ENCODE results near the gene PPP2R3A.
"Not testable (repeated sequence)": the region's sequence is repeated elsewhere in the genome, so short reads cannot be mapped to it uniquely, and the experiment has no call there.

The PPP2R3A gene

GRCh38 chr3:136163607-136164006, 198.1 kb downstream of the PPP2R3A start:
- not testable (repeated sequence) for H3K27me3 ChIP-seq (ENCODE audit: low read depth, low read length); H3K9me3 ChIP-seq (ENCODE audit: control insufficient read depth in 1 of 2, low read length in 2 of 2); H3K4me3 ChIP-seq (ENCODE audit: low read depth in 1 of 2, low read length in 2 of 2); H3K36me3 ChIP-seq (ENCODE audit: control insufficient read depth in 1 of 2, insufficient read depth in 2 of 2, low read length in 2 of 2); H3K27ac ChIP-seq (ENCODE audit: low read length)
- H3K4me1 ChIP-seq (ENCODE audit: control insufficient read depth in 1 of 2, insufficient read depth in 2 of 2, low read length in 2 of 2): peaks cover 0 to 21% of the 10 kb centered on the region in 2 donors

GRCh38 chr3:136166507-136166906, 201.0 kb downstream of the PPP2R3A start:
- Histone ChIP-seq H3K4me1 (ENCODE audit: control insufficient read depth in 1 of 2, insufficient read depth in 2 of 2, low read length in 2 of 2) (peaks cover 7 to 31% of the 10 kb centered on the region in 2 donors), H3K36me3 (ENCODE audit: control insufficient read depth in 1 of 2, insufficient read depth in 2 of 2, low read length in 2 of 2) (no peaks in the 10 kb centered on the region), H3K4me3 (ENCODE audit: low read depth in 1 of 2, low read length in 2 of 2) (no peak overlapping the region)

GRCh38 chr3:136168236-136168635, 202.7 kb downstream of the PPP2R3A start:
- not testable (repeated sequence) for H3K9me3 ChIP-seq (ENCODE audit: control insufficient read depth in 1 of 2, low read length in 2 of 2); H3K36me3 ChIP-seq (ENCODE audit: control insufficient read depth in 1 of 2, insufficient read depth in 2 of 2, low read length in 2 of 2); H3K4me3 ChIP-seq (ENCODE audit: low read depth in 1 of 2, low read length in 2 of 2); H3K27ac ChIP-seq (ENCODE audit: low read length); H3K27me3 ChIP-seq (ENCODE audit: low read depth, low read length)
- peaks cover 7 to 27% of the 10 kb centered on the region in 2 donors for H3K4me1 ChIP-seq (ENCODE audit: control insufficient read depth in 1 of 2, insufficient read depth in 2 of 2, low read length in 2 of 2)

More at GRCh38 chr3:136166507-136166906, 201.0 kb downstream of the PPP2R3A start:
- Histone ChIP-seq H3K27me3 (ENCODE audit: low read depth, low read length) (no peaks in the 10 kb centered on the region), H3K27ac (ENCODE audit: low read length) (no peak overlapping the region), H3K9me3 (ENCODE audit: control insufficient read depth in 1 of 2, low read length in 2 of 2) (no peaks in the 10 kb centered on the region)

DNA sequence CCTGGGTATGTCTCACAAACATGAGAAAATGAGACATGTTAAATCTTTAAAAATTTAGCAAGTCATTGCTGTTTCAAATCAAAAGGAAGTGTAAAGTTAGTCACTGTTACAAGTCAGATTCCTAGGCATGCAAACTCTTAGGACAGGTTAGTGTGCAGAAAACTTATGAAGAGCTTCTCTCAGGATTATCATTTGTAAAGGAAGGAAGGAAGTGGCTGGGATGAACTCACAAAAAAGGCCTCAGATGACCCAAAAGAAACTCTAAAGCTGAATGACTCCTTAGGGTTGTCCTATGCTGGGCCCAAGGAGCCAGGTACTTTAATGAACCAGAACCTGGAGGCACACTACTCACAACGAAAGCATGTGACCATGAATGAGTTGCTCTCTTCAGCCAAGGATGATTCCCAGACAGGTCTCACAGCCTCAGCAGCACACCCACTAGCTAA, 205.6 kb downstream of the PPP2R3A start:
- Histone ChIP-seq H3K9me3 (ENCODE audit: control insufficient read depth in 1 of 2, low read length in 2 of 2) (no peaks in the 10 kb centered on the region), H3K4me1 (ENCODE audit: control insufficient read depth in 1 of 2, insufficient read depth in 2 of 2, low read length in 2 of 2) (peaks cover 7 to 21% of the 10 kb centered on the region in 2 donors), H3K27me3 (ENCODE audit: low read depth, low read length) (no peaks in the 10 kb centered on the region), H3K36me3 (ENCODE audit: control insufficient read depth in 1 of 2, insufficient read depth in 2 of 2, low read length in 2 of 2) (no peaks in the 10 kb centered on the region), H3K27ac (ENCODE audit: low read length) (no peak overlapping the region), H3K4me3 (ENCODE audit: low read depth in 1 of 2, low read length in 2 of 2) (no peak overlapping the region)

DNA sequence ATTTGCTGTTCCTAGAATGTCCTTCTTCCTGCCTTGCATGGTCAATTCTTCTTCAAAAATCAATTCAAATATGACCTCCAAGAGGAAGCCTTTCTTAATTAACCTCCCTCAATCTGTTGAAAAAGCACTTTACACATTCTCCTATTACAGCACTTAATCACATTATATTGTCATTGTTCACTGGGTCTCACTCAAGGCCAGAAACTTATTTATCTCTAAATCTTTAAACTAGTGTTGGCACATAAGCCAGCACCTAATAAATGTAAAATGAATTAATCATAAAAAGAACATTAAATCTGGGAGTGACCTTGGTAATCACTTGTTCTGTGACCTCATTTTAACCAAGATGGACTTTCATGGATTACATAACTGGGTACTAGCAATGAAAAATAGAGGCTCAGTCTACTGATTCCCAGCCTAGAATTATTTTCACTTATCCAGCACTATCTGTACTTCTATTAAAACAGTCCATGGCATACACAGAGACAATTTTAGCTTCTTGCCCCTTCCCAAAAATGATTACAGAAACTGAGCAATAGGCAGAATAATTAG, 208.5 kb downstream of the PPP2R3A start:
- no peak overlapping the region for H3K4me3 ChIP-seq (ENCODE audit: low read depth in 1 of 2, low read length in 2 of 2)
- H3K27ac ChIP-seq (ENCODE audit: low read length): no peak overlapping the region
- no peaks in the 10 kb centered on the region for H3K36me3 ChIP-seq (ENCODE audit: control insufficient read depth in 1 of 2, insufficient read depth in 2 of 2, low read length in 2 of 2)
- H3K9me3 ChIP-seq (ENCODE audit: control insufficient read depth in 1 of 2, low read length in 2 of 2): no peaks in the 10 kb centered on the region
- H3K27me3 ChIP-seq (ENCODE audit: low read depth, low read length): no peaks in the 10 kb centered on the region
- H3K4me1 ChIP-seq (ENCODE audit: control insufficient read depth in 1 of 2, insufficient read depth in 2 of 2, low read length in 2 of 2): peaks cover 7 to 26% of the 10 kb centered on the region in 2 donors

DNA sequence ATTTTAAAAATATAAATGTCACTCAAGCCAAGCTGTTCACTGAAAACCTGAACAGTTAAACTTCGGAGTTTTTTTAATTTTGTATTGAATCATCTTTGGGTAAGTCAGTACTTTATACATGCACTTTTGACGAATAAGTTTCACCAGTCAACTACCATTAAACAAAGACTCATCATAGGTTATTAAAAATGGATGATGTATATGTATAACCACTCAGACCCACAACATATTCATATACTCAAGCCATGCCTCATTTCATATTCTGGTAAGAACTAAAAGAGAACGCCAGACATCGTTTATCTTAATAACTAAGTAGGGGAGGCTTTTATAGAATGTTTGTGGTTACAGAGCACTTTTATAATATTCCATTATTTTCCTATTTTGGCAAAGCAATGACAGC, 212.3 kb downstream of the PPP2R3A start:
- Histone ChIP-seq H3K27me3 (ENCODE audit: low read depth, low read length) (no peaks in the 10 kb centered on the region), H3K9me3 (ENCODE audit: control insufficient read depth in 1 of 2, low read length in 2 of 2) (no peaks in the 10 kb centered on the region), H3K36me3 (ENCODE audit: control insufficient read depth in 1 of 2, insufficient read depth in 2 of 2, low read length in 2 of 2) (no peaks in the 10 kb centered on the region), H3K4me3 (ENCODE audit: low read depth in 1 of 2, low read length in 2 of 2) (no peak overlapping the region), H3K27ac (ENCODE audit: low read length) (no peak overlapping the region), H3K4me1 (ENCODE audit: control insufficient read depth in 1 of 2, insufficient read depth in 2 of 2, low read length in 2 of 2) (peaks cover 0 to 25% of the 10 kb centered on the region in 2 donors)

GRCh38 chr3:136181741-136182140, 216.2 kb downstream of the PPP2R3A start:
- peaks cover 0 to 35% of the 10 kb centered on the region in 2 donors for H3K4me1 ChIP-seq (ENCODE audit: control insufficient read depth in 1 of 2, insufficient read depth in 2 of 2, low read length in 2 of 2)

DNA sequence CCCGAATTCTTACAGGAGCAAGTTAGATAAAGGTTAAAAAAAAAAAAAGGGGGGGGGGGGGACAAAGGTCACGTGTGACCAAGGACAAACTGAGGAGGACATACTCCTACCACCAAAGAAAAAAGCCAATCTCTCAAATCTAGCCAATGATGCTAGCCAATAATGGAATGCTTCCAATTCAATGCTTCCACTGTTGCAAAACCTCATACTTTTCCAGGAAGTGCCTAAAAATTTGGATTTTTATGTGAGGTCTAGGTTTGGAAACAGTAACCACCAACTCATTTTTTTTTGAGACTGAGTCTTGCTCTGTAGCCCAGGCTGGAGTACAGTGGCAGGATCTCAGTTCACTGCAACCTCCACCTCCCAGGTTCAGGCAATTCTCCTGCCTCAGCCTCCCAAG, 219.2 kb downstream of the PPP2R3A start:
- Histone ChIP-seq H3K9me3 (ENCODE audit: control insufficient read depth in 1 of 2, low read length in 2 of 2) (no peaks in the 10 kb centered on the region), H3K27me3 (ENCODE audit: low read depth, low read length) (no peaks in the 10 kb centered on the region), H3K27ac (ENCODE audit: low read length) (no peak overlapping the region), H3K4me3 (ENCODE audit: low read depth in 1 of 2, low read length in 2 of 2) (no peak overlapping the region), H3K4me1 (ENCODE audit: control insufficient read depth in 1 of 2, insufficient read depth in 2 of 2, low read length in 2 of 2) (peaks cover 0 to 40% of the 10 kb centered on the region in 2 donors), H3K36me3 (ENCODE audit: control insufficient read depth in 1 of 2, insufficient read depth in 2 of 2, low read length in 2 of 2) (no peaks in the 10 kb centered on the region)

More at GRCh38 chr3:136181741-136182140, 216.2 kb downstream of the PPP2R3A start:
- no peak overlapping the region for H3K4me3 ChIP-seq (ENCODE audit: low read depth in 1 of 2, low read length in 2 of 2)
- no peaks in the 10 kb centered on the region for H3K9me3 ChIP-seq (ENCODE audit: control insufficient read depth in 1 of 2, low read length in 2 of 2)
- no peaks in the 10 kb centered on the region for H3K27me3 ChIP-seq (ENCODE audit: low read depth, low read length)
- no peak overlapping the region for H3K27ac ChIP-seq (ENCODE audit: low read length)
- H3K36me3 ChIP-seq (ENCODE audit: control insufficient read depth in 1 of 2, insufficient read depth in 2 of 2, low read length in 2 of 2): no peaks in the 10 kb centered on the region

GRCh38 chr3:136186344-136186743, 220.8 kb downstream of the PPP2R3A start:
- Histone ChIP-seq H3K27ac (ENCODE audit: low read length) (no peak overlapping the region), H3K4me1 (ENCODE audit: control insufficient read depth in 1 of 2, insufficient read depth in 2 of 2, low read length in 2 of 2) (peaks cover 0 to 51% of the 10 kb centered on the region in 2 donors), H3K9me3 (ENCODE audit: control insufficient read depth in 1 of 2, low read length in 2 of 2) (no peaks in the 10 kb centered on the region), H3K36me3 (ENCODE audit: control insufficient read depth in 1 of 2, insufficient read depth in 2 of 2, low read length in 2 of 2) (no peaks in the 10 kb centered on the region), H3K27me3 (ENCODE audit: low read depth, low read length) (no peaks in the 10 kb centered on the region), H3K4me3 (ENCODE audit: low read depth in 1 of 2, low read length in 2 of 2) (no peak overlapping the region)

DNA sequence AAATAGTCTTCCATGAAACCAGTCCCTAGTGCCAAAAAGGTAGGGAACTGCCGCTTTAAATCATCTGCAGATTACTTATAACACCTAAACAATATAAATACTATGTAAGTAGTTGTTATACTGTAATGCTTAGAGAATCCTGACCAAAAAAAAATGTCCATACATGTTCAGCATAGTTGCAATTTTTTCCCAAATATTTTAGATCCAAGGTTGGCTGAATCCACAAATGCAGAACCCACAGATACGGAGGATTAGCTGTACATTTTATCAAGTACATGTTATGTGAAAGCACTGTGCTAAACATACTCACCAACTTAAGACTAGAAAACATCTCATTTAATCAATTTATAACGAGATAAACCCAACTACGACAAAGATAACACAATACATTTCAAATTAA, 221.3 kb downstream of the PPP2R3A start:
- Histone ChIP-seq H3K9me3 (ENCODE audit: control insufficient read depth in 1 of 2, low read length in 2 of 2) (no peaks in the 10 kb centered on the region), H3K36me3 (ENCODE audit: control insufficient read depth in 1 of 2, insufficient read depth in 2 of 2, low read length in 2 of 2) (no peaks in the 10 kb centered on the region), H3K27ac (ENCODE audit: low read length) (no peak overlapping the region), H3K4me3 (ENCODE audit: low read depth in 1 of 2, low read length in 2 of 2) (no peak overlapping the region), H3K4me1 (ENCODE audit: control insufficient read depth in 1 of 2, insufficient read depth in 2 of 2, low read length in 2 of 2) (peaks cover 0 to 55% of the 10 kb centered on the region in 2 donors), H3K27me3 (ENCODE audit: low read depth, low read length) (no peaks in the 10 kb centered on the region)

DNA sequence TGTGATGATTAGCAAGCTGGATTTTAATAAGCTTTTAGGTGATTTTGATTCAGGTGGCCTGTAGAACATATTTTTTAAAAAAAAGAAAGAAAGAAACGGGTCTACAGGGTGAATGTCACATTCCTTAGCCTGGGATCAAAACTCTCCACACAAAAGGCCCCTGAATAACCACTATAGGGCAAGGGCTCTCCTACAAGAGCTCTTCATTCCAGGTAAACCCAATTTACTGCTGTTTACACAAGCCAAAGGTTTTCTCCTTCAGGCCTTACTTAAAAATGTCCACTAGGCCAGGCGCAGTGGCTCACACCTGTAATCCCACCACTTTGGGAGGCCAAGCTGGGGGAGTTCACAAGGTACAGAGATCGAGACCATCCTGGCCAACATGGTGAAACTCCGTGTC, 222.3 kb downstream of the PPP2R3A start:
- no peaks in the 10 kb centered on the region for H3K9me3 ChIP-seq (ENCODE audit: control insufficient read depth in 1 of 2, low read length in 2 of 2)
- H3K4me1 ChIP-seq (ENCODE audit: control insufficient read depth in 1 of 2, insufficient read depth in 2 of 2, low read length in 2 of 2): peaks cover 3 to 58% of the 10 kb centered on the region in 2 donors
- no peaks in the 10 kb centered on the region for H3K36me3 ChIP-seq (ENCODE audit: control insufficient read depth in 1 of 2, insufficient read depth in 2 of 2, low read length in 2 of 2)
- no peak overlapping the region for H3K4me3 ChIP-seq (ENCODE audit: low read depth in 1 of 2, low read length in 2 of 2)
- H3K27ac ChIP-seq (ENCODE audit: low read length): no peak overlapping the region
- H3K27me3 ChIP-seq (ENCODE audit: low read depth, low read length): no peaks in the 10 kb centered on the region

GRCh38 chr3:136189043-136189442, 223.5 kb downstream of the PPP2R3A start:
- no peaks in the 10 kb centered on the region for H3K9me3 ChIP-seq (ENCODE audit: control insufficient read depth in 1 of 2, low read length in 2 of 2)
- H3K4me1 ChIP-seq (ENCODE audit: control insufficient read depth in 1 of 2, insufficient read depth in 2 of 2, low read length in 2 of 2): peaks cover 4 to 54% of the 10 kb centered on the region in 2 donors
- H3K27me3 ChIP-seq (ENCODE audit: low read depth, low read length): no peaks in the 10 kb centered on the region
- H3K36me3 ChIP-seq (ENCODE audit: control insufficient read depth in 1 of 2, insufficient read depth in 2 of 2, low read length in 2 of 2): no peaks in the 10 kb centered on the region
- no peak overlapping the region for H3K27ac ChIP-seq (ENCODE audit: low read length)
- no peak overlapping the region for H3K4me3 ChIP-seq (ENCODE audit: low read depth in 1 of 2, low read length in 2 of 2)
